ENCODE measurements around the gene NIPSNAP2. TPM values are rescaled to one million over a fixed set of nuclear protein-coding genes. Genes with fewer than 3 reads are reported as not detected.
A peak's percentile ranks its signal among the peaks of the same experiment; 100 is the strongest.
"Not testable (repeated sequence)": the region's sequence is repeated elsewhere in the genome, so short reads cannot be mapped to it uniquely, and the experiment has no call there.

Gene NIPSNAP2
- total RNA-seq, 1 donor from 2014 or later: 39.6 TPM

DNA sequence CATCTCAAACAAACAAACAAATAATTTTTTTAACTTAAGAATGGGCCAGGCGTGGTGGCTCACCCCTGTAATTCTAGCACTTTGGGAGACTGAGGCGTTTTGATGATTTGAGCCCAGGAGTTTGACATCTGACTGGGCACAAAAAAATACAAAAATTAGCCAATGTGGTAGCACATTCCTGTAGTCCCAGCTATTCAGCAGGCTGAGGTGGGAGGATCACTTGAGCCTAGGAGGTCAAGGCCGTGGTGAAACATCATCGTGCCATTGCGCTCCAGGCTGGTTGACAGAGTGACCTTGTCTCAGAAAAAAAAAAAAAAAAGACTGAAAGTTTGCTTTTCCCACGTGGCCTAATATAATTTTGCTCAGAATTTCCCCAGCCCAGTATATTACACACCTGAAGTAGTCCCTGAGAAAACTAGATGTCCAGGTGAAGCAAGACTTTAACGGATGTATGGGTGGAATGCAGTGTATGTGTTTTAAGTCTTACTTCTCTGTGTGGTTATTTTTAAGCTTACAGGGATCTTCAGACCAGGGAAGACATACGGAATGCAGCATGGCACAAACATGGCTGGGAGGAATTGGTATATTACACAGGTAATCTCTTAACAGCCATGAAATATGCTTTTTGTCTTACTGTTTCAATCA is 32.6 kb downstream of the NIPSNAP2 start:
- H3K27me3 Mint-ChIP-seq (ENCODE audit: unreplicated experiment): peaks cover 2% of the 10 kb centered on the region
- H3K4me3 Mint-ChIP-seq (ENCODE audit: unreplicated experiment): no peak overlapping the region
- peaks cover 4% of the 10 kb centered on the region for H3K36me3 Mint-ChIP-seq (ENCODE audit: unreplicated experiment)
- peaks cover 2% of the 10 kb centered on the region for H3K9me3 Mint-ChIP-seq (ENCODE audit: unreplicated experiment)
- no peak for TF ChIP-seq CTCF (IDR thresholded peaks at IDR 0.05; ENCODE audit: partially characterized antibody, unreplicated experiment)
- H3K27ac Mint-ChIP-seq (ENCODE audit: unreplicated experiment): no peak overlapping the region
- H3K4me1 Mint-ChIP-seq (ENCODE audit: low read depth, unreplicated experiment): no peaks in the 10 kb centered on the region
- DNase-seq: no peak

DNA sequence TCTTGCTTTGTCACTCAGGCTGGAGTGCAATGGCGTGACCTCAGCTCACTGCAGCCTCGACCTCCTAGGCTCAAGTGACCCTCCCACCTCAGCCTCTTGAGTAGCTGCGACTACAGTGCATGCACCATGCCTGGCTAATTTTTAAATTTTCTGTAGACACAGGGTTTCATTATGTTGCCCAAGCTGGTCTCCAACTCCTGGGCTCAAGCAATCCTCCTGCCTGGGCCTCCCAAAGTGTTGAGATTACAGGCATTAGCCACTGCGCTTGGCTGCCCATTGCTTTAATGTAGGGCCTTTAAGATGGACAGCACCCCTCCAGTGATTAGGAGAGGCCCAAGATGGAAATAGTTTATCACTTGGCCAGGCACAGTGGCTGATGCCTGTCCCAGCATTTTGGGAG is 39.4 kb downstream of the NIPSNAP2 start:
- no peak for DNase-seq
- no peaks in the 10 kb centered on the region for H3K9me3 Mint-ChIP-seq (ENCODE audit: unreplicated experiment)
- H3K27ac Mint-ChIP-seq (ENCODE audit: unreplicated experiment): no peak overlapping the region
- H3K4me3 Mint-ChIP-seq (ENCODE audit: unreplicated experiment): no peak overlapping the region
- H3K4me1 Mint-ChIP-seq (ENCODE audit: low read depth, unreplicated experiment): peaks cover 8% of the 10 kb centered on the region
- TF ChIP-seq CTCF (IDR thresholded peaks at IDR 0.05; ENCODE audit: partially characterized antibody, unreplicated experiment): no peak
- no peaks in the 10 kb centered on the region for H3K27me3 Mint-ChIP-seq (ENCODE audit: unreplicated experiment)
- no peaks in the 10 kb centered on the region for H3K36me3 Mint-ChIP-seq (ENCODE audit: unreplicated experiment)

GRCh38 chr7:56007167-56007652 is 42.8 kb downstream of the NIPSNAP2 start:
- H3K27ac Mint-ChIP-seq (ENCODE audit: unreplicated experiment): no peak overlapping the region
- H3K36me3 Mint-ChIP-seq (ENCODE audit: unreplicated experiment): no peaks in the 10 kb centered on the region
- no peak for TF ChIP-seq CTCF (IDR thresholded peaks at IDR 0.05; ENCODE audit: partially characterized antibody, unreplicated experiment)
- peak overlapping the region; percentile 31 for H3K4me3 Mint-ChIP-seq (ENCODE audit: unreplicated experiment)
- peaks cover 2% of the 10 kb centered on the region for H3K9me3 Mint-ChIP-seq (ENCODE audit: unreplicated experiment)
- peaks cover 8% of the 10 kb centered on the region for H3K4me1 Mint-ChIP-seq (ENCODE audit: low read depth, unreplicated experiment)
- DNase-seq: peak; percentile 59
- no peaks in the 10 kb centered on the region for H3K27me3 Mint-ChIP-seq (ENCODE audit: unreplicated experiment)

GRCh38 chr7:56007891-56008290 is 43.5 kb downstream of the NIPSNAP2 start:
- no peak overlapping the region for H3K4me3 Mint-ChIP-seq (ENCODE audit: unreplicated experiment)
- peaks cover 8% of the 10 kb centered on the region for H3K4me1 Mint-ChIP-seq (ENCODE audit: low read depth, unreplicated experiment)
- peaks cover 2% of the 10 kb centered on the region for H3K9me3 Mint-ChIP-seq (ENCODE audit: unreplicated experiment)
- no peak overlapping the region for H3K27ac Mint-ChIP-seq (ENCODE audit: unreplicated experiment)
- H3K36me3 Mint-ChIP-seq (ENCODE audit: unreplicated experiment): no peaks in the 10 kb centered on the region
- no peak for TF ChIP-seq CTCF (IDR thresholded peaks at IDR 0.05; ENCODE audit: partially characterized antibody, unreplicated experiment)
- H3K27me3 Mint-ChIP-seq (ENCODE audit: unreplicated experiment): no peaks in the 10 kb centered on the region
- no peak for DNase-seq

DNA sequence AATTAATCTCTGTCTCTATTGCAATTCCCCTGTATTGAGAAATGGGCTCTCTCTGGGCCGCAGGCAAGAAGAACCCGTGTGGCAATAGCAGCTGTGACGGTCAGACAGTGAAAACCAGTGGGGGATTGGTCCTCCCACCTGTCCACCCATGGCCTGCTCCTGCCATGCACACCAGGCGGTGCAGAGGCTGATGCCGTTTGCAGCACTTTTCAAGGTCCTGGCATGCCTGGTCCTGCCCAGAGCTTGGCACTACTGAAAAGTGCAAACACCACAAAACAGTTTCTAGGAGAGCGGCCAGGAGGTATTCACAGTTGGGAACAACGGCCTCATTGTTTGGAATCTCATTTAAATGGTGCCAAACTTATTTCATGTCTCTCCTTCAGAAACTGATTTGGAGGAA is 45.3 kb downstream of the NIPSNAP2 start:
- Mint-ChIP-seq H3K27me3 (ENCODE audit: unreplicated experiment) (no peaks in the 10 kb centered on the region), H3K4me1 (ENCODE audit: low read depth, unreplicated experiment) (peaks cover 8% of the 10 kb centered on the region), H3K27ac (ENCODE audit: unreplicated experiment) (no peak overlapping the region), H3K9me3 (ENCODE audit: unreplicated experiment) (peaks cover 2% of the 10 kb centered on the region), H3K4me3 (ENCODE audit: unreplicated experiment) (no peak overlapping the region), H3K36me3 (ENCODE audit: unreplicated experiment) (no peaks in the 10 kb centered on the region)
- DNase-seq: no peak
- TF ChIP-seq CTCF (IDR thresholded peaks at IDR 0.05; ENCODE audit: partially characterized antibody, unreplicated experiment): no peak

DNA sequence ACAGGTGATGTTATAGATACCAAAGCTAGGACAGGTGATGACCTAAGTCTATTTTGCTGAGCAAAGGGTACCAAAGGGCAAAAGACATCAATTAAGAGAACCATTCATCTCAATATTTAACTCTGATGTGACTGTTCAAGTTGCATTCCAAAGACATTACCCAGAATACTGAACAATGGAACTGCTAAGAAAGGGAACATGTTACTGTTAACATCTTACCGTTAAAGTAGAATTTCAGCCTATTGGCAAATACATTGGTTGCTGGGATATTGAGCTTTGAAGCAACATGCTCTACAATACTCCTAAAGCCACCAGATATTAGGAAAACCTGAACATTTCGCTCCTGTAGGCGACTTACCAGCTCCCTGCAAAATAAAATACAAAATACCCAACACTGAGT is 52.6 kb downstream of the NIPSNAP2 start:
- H3K27ac Mint-ChIP-seq (ENCODE audit: unreplicated experiment); H3K4me1 Mint-ChIP-seq (ENCODE audit: low read depth, unreplicated experiment); DNase-seq; H3K9me3 Mint-ChIP-seq (ENCODE audit: unreplicated experiment); H3K36me3 Mint-ChIP-seq (ENCODE audit: unreplicated experiment); H3K27me3 Mint-ChIP-seq (ENCODE audit: unreplicated experiment); H3K4me3 Mint-ChIP-seq (ENCODE audit: unreplicated experiment): not testable (repeated sequence)

Data from glutamatergic neuron (in vitro differentiated cells).